Right ventricle myocardium inferior (tissue), 1 donor: ENCODE results near the gene ERFL. TPM values are rescaled to one million over a fixed set of nuclear protein-coding genes. Genes with fewer than 3 reads are reported as not detected.
"Not testable (repeated sequence)": the region's sequence is repeated elsewhere in the genome, so short reads cannot be mapped to it uniquely, and the experiment has no call there.

Experiments
- ATAC-seq: fragments of 200-7000 bp; cut with Tn5 transposase; one replicate; pipeline ENCODE4 v1.9.1; 2020; ENCODE audit warnings: mild to moderate bottlenecking, moderate library complexity
- DNase-seq: peaks from one replicate; pipeline ENCODE4 v3.0.0; 2021; ENCODE audit errors: missing footprints
- intact Hi-C: fragments of 100-400 bp; cut with DNase I; formaldehyde crosslinking; loops from one replicate; pipeline ENCODE4 v1.11.0; 2022
- total RNA-seq: library from RNA; stranded (reverse); fragmentation: NEBNext Ultra II Directional; extraction: Animal tissue kit (Norgen Biotek cat#: 25700); gene quantifications from one replicate; pipeline ENCODE4 v1.2.1, GENCODE V29; 2021
- donor health status: DM: no; HTN: yes; CAD: no; lungs with severe emphysema.

ERFL gene
- total RNA-seq, 1 donor from 2014 or later, result not detected

DNA sequence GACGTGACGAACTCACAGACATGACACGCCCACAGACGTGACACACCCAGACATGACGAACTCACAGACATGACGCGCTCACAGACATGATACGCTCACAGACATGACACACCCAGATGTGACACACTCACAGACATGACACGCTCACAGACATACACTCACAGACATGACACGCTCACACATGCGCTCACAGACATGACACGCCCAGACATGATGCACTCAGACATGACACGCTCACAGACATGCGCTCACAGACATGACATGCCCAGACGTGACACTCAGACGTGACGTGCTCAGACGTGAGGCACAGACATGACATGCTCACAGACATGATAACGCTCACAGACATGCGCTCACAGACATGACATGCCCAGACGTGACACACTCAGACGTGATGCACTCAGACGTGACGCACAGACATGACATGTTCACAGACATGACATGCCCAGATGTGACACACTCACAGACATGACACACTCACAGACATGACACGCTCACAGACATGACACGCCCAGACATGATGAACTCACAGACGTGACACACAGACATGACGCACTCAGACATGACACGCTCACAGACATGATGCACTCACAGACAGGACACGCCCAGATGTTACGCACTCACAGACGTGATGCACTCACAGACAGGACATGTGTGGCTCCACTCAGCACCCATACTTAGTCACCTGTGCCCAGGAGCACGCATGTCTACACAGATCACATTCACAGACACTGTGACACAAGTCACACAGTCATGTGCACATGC lies 8.1 kb downstream of the ERFL start:
- intact Hi-C loops, result no loop called here
- peak; percentile 46 for DNase-seq
- no peak for ATAC-seq

DNA sequence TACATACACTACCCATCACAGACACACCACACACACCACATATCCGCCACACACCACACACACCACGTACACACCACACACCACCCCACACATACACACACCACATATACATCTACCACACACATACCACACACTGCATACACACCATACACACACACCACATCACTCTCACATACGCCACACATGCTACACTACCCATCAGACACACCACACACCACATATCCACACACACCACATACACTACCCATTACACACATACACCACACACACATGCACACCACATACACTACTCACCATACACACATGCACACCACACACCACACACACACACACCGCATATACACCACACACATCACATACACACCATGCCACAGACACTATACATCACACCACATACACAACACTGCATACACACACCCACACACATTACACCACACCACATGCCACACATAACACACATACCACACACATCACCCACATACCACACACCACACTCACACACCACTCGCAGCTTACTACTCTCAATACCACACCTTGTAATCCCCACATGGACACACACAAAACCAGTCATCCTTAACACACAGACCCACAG lies 9.5 kb downstream of the ERFL start:
- intact Hi-C loops, result no loop called here
- no peak for DNase-seq
- no peak for ATAC-seq

DNA sequence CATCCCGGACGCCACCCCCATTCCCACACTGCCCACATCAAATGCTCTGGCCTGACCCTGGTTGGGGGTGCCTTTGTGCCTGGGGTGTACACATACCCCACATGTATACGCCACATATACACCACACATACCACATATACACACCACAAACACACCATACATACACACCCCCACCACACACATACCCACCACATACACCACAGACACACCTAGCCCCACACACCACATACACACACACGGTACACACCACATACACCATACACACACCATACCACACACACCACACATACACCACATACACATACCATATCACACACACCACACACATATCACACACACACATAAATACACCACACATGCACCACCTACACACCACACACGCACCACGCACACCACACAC lies 10.2 kb downstream of the ERFL start:
- no peak for ATAC-seq
- no peak for DNase-seq
- intact Hi-C loops, result no loop called here

DNA sequence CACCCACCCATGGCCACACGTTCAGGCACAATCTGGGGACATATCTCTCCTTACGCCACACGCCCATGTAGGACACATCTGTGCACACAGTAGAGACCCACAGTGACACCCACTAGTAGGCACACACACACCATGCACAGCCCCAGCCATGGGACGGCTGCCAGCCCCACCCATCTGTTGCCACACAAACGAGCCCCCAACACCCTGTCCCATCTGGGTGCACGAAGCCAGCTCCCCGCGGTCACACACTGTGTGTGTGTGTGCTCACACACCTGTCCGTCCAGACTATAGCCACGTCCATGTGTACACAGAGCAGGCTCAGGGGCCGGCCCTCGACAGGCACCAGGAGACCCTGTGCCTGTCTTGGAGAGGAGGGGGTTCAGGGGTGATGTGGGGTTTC lies 10.6 kb downstream of the ERFL start:
- intact Hi-C loops, result no loop called here
- DNase-seq (peak; percentile 53), ATAC-seq (no peak)

DNA sequence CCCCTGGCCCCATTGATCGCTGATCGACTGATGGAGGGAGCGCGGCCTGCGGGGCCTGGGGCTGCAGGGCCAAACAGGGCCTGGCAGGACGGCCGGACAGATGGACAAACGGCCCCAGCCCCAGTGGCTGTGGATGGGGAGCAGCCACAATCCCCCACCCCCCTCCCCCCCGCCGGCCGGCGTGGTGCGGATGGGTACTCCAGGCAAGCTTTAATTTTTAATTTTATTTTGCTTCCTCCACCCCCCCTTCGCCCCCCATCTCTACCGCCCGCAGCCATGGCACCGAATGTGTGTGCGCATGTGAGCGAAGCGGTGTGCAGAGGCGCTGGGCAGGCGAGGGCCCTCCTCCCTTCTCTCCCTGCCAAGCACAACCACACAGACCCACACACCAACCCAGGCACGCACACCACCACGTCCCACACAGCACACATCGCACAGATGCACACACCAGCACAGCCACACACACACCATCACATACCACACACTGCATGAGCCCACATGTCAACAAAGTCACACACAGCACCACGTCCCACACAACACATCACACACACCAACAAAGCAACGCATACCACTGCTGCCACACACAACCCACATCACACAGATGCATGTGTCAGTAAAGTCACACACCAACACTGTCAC lies 12.4 kb downstream of the ERFL start:
- intact Hi-C loops, result no loop called here
- DNase-seq (peak; percentile 65), ATAC-seq (no peak)

DNA sequence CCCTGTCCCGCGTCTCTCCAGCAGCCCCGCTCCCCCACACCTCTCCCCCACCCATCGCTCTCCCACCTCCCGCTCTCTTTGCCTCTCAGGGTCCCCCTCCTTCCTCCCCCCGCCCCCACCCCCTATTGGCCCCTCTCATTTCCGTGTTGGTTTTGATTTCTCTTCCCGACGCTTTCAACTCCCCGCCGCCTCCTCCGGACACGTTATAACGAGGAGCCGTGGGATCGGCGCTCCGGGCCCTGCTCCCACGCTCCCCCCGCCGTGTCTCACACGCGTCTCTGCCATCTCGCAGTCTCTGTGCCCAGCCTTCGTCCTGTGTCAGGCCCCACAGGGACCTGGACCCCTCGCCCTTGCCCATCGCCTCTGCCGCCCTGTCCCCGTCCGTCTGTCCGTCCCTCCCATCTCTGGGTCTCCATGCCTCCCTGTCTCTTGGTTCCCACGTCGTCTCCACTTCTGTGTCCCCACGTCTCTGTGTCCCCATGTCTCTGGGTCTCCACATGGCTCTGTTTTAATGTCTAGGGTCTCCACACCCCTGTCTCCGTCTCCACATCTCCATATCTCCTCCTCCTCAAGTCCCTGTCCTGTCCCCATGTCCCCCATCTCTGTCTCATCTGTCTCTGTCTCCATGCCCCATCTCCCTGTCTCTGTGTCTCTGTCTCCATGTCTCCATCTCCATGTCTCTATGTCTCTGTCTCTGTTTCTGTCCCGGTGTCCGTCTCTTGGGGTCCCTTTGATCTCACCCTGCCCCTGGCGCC lies 13.1 kb downstream of the ERFL start:
- no peak for ATAC-seq
- DNase-seq, result no peak
- intact Hi-C loops, result no loop called here

DNA sequence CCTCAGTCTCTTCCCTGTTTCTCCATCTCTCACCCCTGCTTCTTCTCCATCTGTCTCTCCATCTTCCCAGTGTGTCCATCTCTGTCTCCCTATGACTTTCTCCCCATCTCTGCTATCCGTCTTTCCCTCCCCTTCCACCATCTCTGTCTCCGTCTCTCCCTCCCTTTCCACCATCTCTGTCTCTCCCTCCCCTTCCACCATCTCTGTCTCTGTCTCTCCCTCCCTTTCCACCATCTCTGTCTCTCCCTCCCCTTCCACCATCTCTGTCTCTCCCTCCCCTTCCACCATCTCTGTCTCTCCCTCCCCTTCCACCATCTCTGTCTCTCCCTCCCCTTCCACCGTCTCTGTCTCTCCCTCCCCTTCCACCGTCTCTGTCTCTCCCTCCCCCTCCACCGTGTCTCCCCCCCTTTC lies 13.8 kb downstream of the ERFL start:
- ATAC-seq, intact Hi-C loops, DNase-seq: not testable (repeated sequence)

DNA sequence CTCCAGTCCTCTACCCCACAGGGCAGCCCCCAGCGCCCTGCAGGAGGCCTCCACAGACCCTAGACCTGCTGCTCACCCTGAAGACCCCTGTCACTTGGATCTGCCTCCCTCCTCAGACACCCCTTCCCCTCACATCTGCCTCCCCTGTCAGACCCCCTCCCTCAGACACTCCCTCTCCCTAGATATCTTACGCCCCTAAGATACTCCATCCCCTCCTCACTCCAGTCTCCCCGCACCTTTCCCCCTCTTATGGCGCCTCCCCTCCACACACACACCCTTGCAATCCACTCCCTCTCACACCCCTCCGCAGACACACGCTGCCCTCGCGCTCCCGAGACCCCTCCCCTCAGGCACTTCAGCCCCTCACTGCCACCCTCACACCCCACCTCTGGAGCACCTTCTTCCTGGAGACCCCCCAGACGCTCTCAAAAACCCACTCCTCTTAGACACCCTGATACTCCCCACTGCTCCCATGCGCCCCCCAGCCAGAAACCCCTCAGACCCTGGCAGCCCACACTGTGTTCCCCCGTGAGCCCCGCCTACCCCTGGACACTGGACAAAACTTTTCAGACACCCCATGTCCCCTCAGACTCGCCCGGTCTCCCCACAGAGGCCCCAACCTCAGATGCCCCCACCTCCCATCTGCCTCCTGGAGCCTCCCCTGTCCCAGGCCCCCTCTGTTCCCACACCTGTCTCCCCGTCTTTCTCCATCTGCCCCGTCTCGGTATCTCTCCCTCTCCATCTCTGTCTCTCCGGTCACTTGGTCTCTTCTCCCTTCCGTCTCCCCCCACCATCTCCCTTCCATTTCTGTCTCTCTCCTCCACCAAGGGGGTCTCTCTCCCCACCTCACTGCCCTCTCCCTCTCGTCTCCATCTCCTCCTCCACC lies 14.5 kb downstream of the ERFL start:
- DNase-seq, result no peak
- intact Hi-C loops, result no loop called here

GRCh38 chr19:41912899-41913537 lies 15.2 kb downstream of the ERFL start:
- intact Hi-C loops, result no loop called here
- no peak for ATAC-seq
- DNase-seq, result no peak

More for the DNA sequence above, 14.5 kb downstream of the ERFL start:
- ATAC-seq, result no peak

DNA sequence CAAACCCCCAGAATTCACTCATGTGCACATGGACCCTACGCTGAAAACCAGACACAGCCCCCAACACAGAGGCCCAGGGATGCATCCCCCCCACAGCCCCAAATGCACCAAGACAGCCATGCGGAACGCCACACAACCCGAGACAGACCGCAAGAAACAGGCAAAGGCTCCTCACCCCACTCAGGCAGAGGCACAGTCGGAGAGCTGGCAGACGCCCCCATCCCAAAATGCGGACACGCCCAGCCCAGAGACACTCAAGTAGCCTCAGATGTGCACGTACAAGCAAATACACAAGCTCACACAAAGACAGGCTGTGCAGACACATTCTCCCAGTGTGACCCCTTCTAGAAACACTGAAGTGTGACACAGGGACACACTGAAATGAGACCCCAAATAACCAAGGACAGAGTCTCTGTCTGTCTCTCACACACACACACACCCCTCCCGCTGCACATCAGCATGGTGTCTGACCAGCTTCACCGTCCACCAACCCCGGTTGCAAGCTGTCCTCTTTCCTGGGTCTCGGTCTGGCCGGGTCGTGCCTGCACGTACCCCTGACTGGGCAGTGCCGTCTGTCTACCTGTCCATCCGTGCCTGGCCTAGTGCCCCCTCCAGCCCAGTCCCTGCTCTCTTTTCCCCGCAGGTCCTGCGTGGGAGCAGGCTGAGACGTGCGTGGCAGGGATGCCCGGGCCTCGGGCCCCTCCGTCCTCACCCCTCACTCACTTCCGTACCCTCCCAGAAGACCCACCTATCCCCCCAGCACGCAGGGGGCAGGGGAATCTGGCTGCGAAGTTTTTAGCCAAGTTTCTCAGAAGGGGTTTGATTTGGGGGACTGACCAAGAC lies 16.1 kb downstream of the ERFL start:
- ATAC-seq (no peak), DNase-seq (no peak)
- intact Hi-C loops, result no loop called here

DNA sequence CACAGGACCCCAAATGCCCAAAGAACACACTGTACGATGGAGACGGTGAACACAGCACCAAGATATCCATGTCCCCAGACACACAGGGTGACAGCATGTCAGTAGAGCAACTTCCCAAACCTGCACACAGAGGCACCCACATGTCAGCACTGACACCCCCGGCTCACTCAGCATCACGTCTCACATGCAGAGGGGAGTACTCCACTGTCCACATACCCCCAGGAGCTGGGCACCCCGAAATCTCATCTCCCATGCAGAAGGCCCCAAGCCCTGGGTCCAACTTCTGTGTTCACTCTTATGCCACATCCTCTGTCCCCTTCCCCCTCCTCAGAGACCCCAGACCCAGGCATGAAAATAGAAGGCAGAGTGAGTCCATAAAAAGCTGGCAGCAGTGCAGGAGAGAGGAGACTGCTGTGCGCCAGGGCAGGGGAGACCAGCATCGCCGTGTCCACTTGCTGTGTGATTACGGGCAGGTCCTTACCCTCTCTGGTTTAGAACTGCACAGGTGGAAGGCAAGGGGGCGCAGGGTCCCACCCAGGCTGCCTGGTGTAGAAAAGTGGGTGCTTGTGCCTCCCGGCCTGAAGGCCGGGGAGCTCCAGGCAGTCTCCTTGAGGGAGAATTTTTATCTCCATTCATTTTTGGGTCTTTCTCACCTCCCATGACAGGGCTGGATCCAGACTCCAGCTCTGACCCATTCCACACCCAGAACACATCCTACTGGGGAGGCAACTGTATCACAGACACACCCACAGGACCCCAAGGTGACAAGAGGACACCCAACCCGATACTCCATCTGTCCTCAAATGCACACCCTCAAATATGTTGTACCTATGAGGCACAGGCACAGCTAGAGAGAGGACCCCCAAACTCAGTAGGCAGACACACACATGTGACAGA lies 17.0 kb downstream of the ERFL start:
- DNase-seq (no peak), ATAC-seq (no peak)
- intact Hi-C loops, result no loop called here

DNA sequence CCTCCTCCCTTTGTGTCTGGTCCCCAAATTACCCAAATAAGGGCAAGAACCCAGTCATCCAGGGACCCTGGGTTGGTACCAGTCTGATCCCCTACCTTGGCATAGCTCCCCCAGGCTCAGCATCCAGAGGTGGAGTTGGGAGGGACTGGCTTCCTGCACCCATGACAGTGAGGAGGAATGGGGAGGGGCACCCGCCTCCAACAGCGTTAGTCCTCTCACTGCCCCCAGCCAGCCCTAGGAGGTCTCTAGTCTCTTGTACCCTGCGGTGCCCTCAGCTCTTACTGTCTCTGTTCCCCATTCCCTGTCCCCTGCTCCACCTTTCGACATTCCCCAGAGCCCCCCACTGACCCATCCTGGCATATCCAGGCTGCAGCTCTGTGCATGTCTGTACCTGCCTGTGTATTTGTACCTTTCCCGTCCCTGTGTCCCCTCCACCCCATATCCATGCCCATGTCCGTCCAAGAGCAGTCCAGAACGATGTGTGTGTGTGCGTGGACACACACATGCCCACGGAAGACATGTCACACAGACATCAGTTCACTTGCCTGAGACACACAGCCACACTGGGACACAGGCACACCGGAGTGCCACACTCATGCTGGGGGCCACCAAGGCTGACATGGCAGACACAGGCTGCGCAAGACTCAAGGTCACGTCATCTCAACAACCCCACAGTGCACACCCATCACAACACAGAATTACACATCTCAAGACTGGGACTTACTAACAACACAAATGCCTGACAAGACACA lies 17.8 kb downstream of the ERFL start:
- ATAC-seq (no peak), DNase-seq (no peak)
- intact Hi-C loops, result no loop called here

GRCh38 chr19:41909706-41910105 lies 18.5 kb downstream of the ERFL start:
- intact Hi-C loops, result no loop called here
- no peak for DNase-seq
- no peak for ATAC-seq

DNA sequence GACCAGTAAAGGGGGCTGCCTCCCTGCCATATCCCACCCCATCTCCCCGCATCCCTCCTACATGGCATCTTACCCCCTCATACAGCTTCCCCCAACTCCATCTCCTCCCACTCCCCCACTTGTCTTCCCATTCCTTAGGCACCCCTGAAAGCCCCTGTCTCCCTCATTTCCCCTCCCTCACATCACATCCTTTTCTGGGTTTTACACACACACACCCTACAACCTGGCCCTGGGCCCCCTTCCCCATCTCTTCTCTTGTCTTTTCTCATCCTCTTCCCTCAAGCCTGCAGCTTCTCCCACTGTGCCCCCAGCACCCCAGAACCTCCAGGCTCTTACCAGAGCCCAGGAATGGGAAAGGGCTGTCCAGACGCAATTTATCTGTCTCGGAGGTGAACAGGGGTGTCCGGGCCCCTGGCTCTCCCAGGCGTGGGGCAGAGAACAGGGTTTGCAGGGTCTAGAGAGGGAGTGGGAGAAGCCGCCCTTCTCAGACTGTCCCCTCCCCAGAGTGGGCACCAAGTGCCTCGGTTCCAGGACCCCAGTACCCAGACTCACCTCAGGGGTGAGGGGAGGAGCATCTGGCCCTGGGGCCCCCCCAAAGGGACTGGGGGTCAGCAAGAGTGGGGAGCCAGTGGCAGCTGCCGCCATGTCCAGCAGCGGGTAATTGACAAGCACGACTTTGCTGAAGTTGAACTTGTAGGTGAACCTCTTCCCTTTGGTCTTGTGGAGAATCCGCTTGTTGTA lies 19.4 kb downstream of the ERFL start:
- no peak for DNase-seq
- intact Hi-C loops, result no loop called here
- no peak for ATAC-seq

- intact Hi-C loops, result no loop called here
- ATAC-seq (no peak), DNase-seq (no peak)
Observed at GRCh38 chr19:41907994-41908615, 20.1 kb downstream of the ERFL start.
